ENCODE measurements around the gene KMO. TPM values are rescaled to one million over a fixed set of nuclear protein-coding genes. Genes with fewer than 3 reads are reported as not detected.

The KMO gene
- total and polyA plus RNA-seq, 4 donors, result 10.2 to 37.3 (median 19.6) TPM

GRCh38 chr1:241640149-241640866 is 108.1 kb downstream of the KMO start, which contains the start of the genes CHML and OPN3:
CHML (minus strand) TSS chr1:241640369; CDS start chr1:241635766, 4,603 bp downstream.
OPN3 (minus strand) TSS chr1:241640369; CDS start chr1:241640254, 115 bp downstream.
- H3K27ac ChIP-seq (ENCODE audit: low read depth in 1 of 2, low read length in 2 of 2), result peak within 1 kb of the TSS; percentile 88 to 89
- TF ChIP-seq, protein P1, sequence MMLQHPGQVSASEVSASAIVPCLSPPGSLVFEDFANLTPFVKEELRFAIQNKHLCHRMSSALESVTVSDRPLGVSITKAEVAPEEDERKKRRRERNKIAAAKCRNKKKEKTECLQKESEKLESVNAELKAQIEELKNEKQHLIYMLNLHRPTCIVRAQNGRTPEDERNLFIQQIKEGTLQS (IDR thresholded peaks at IDR 0.05), result no peak
- TF ChIP-seq FOXA1 (IDR thresholded peaks at IDR 0.05), result no peak
- TF ChIP-seq, protein P2, sequence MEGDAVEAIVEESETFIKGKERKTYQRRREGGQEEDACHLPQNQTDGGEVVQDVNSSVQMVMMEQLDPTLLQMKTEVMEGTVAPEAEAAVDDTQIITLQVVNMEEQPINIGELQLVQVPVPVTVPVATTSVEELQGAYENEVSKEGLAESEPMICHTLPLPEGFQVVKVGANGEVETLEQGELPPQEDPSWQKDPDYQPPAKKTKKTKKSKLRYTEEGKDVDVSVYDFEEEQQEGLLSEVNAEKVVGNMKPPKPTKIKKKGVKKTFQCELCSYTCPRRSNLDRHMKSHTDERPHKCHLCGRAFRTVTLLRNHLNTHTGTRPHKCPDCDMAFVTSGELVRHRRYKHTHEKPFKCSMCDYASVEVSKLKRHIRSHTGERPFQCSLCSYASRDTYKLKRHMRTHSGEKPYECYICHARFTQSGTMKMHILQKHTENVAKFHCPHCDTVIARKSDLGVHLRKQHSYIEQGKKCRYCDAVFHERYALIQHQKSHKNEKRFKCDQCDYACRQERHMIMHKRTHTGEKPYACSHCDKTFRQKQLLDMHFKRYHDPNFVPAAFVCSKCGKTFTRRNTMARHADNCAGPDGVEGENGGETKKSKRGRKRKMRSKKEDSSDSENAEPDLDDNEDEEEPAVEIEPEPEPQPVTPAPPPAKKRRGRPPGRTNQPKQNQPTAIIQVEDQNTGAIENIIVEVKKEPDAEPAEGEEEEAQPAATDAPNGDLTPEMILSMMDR (IDR thresholded peaks at IDR 0.05; ENCODE audit: low read depth, low read length, missing input control), result peak; percentile 7
- TF ChIP-seq, protein P3, sequence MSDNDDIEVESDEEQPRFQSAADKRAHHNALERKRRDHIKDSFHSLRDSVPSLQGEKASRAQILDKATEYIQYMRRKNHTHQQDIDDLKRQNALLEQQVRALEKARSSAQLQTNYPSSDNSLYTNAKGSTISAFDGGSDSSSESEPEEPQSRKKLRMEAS (IDR thresholded peaks at IDR 0.05), result no peak
- TF ChIP-seq YY1 (IDR thresholded peaks at IDR 0.05), result peak; percentile 76
- peak; percentile 7 for TF ChIP-seq SP1 (IDR thresholded peaks at IDR 0.05)
- TF ChIP-seq FOXA2 (IDR thresholded peaks at IDR 0.05), result no peak
- TF ChIP-seq, protein P4, sequence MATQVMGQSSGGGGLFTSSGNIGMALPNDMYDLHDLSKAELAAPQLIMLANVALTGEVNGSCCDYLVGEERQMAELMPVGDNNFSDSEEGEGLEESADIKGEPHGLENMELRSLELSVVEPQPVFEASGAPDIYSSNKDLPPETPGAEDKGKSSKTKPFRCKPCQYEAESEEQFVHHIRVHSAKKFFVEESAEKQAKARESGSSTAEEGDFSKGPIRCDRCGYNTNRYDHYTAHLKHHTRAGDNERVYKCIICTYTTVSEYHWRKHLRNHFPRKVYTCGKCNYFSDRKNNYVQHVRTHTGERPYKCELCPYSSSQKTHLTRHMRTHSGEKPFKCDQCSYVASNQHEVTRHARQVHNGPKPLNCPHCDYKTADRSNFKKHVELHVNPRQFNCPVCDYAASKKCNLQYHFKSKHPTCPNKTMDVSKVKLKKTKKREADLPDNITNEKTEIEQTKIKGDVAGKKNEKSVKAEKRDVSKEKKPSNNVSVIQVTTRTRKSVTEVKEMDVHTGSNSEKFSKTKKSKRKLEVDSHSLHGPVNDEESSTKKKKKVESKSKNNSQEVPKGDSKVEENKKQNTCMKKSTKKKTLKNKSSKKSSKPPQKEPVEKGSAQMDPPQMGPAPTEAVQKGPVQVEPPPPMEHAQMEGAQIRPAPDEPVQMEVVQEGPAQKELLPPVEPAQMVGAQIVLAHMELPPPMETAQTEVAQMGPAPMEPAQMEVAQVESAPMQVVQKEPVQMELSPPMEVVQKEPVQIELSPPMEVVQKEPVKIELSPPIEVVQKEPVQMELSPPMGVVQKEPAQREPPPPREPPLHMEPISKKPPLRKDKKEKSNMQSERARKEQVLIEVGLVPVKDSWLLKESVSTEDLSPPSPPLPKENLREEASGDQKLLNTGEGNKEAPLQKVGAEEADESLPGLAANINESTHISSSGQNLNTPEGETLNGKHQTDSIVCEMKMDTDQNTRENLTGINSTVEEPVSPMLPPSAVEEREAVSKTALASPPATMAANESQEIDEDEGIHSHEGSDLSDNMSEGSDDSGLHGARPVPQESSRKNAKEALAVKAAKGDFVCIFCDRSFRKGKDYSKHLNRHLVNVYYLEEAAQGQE (IDR thresholded peaks at IDR 0.05), result no peak
- H3K27me3 ChIP-seq (ENCODE audit: control insufficient read depth in 4 of 4, insufficient read depth in 4 of 4, low read length in 3 of 4), result no peaks in the 10 kb centered on the region
- peak within 1 kb of the TSS; percentile 97 to 99 (median 98) for H3K4me3 ChIP-seq (ENCODE audit: low read depth in 1 of 3, low read length in 3 of 3)
- peak; percentile 97 for DNase-seq (ENCODE audit: low spot score)
- peaks cover 0 to 2% (median under 1%) of the 10 kb centered on the region in 4 donors for H3K36me3 ChIP-seq (ENCODE audit: control insufficient read depth in 4 of 4, insufficient read depth in 3 of 4, low read depth in 1 of 4, low read length in 3 of 4)
- no peaks in the 10 kb centered on the region for H3K9me3 ChIP-seq (ENCODE audit: control insufficient read depth in 4 of 4, low read length in 3 of 4)
- H3K4me1 ChIP-seq (ENCODE audit: control insufficient read depth in 4 of 4, insufficient read depth in 4 of 4, low read length in 3 of 4), result peaks cover 4 to 27% (median 9%) of the 10 kb centered on the region in 4 donors
- H3K9ac ChIP-seq (ENCODE audit: low read depth in 1 of 2, low read length in 2 of 2), result peak within 1 kb of the TSS; percentile 83 to 89
- WGBS, result 4% methylated on average over 81 of the region's 81 CpGs

- Histone ChIP-seq H3K27ac (ENCODE audit: low read depth in 1 of 2, low read length in 2 of 2) (peak overlapping the region; percentile 58 to 63), H3K36me3 (ENCODE audit: control insufficient read depth in 4 of 4, insufficient read depth in 3 of 4, low read depth in 1 of 4, low read length in 3 of 4) (no peaks in the 10 kb centered on the region), H3K9ac (ENCODE audit: low read depth in 1 of 2, low read length in 2 of 2) (no peak overlapping the region), H3K9me3 (ENCODE audit: control insufficient read depth in 4 of 4, low read length in 3 of 4) (no peaks in the 10 kb centered on the region), H3K4me1 (ENCODE audit: control insufficient read depth in 4 of 4, insufficient read depth in 4 of 4, low read length in 3 of 4) (peaks cover 4 to 27% (median 9%) of the 10 kb centered on the region in 4 donors), H3K4me3 (ENCODE audit: low read depth in 1 of 3, low read length in 3 of 3) (peak overlapping the region; percentile 55 to 97 (median 64)), H3K27me3 (ENCODE audit: control insufficient read depth in 4 of 4, insufficient read depth in 4 of 4, low read length in 3 of 4) (no peaks in the 10 kb centered on the region)
- WGBS, result 90% methylated on average over 9 of the region's 9 CpGs
- TF ChIP-seq EGR1 (IDR thresholded peaks at IDR 0.05; ENCODE audit: low read depth in 2 of 2), result no peak
- no peak for DNase-seq (ENCODE audit: low spot score)
These were observed 108.9 kb downstream of the KMO start for GRCh38 chr1:241640867-241641622.
